SK-N-SH (cell line): ENCODE data around the gene MICAL2. TPM values are rescaled to one million over a fixed set of nuclear protein-coding genes. Genes with fewer than 3 reads are reported as not detected.

ENCODE experiments used
- CTCF ChIA-PET: fragments of 300-600, 350-600 bp; formaldehyde crosslinking; extraction: SDS; loops from one replicate; lab custom pipeline; 2021; lab: Yijun Ruan, JAX
- POLR2A ChIA-PET: fragments of 350-600 bp; sonication (Branson Sonifier 250); formaldehyde crosslinking; extraction: SDS; loops from one replicate; lab custom pipeline; 2020; ENCODE audit warnings: antibody characterized with exemption, inconsistent platforms; lab: Yijun Ruan, JAX
- DNase-seq: peaks from one replicate; pipeline ENCODE4 v3.0.0; 2012
- H2AFZ ChIP-seq: fragments of 200-600 bp; sonication (generic); 2 replicates; pipeline ENCODE4 v1.8.1; 2016; ENCODE audit warnings: antibody characterized with exemption, mild to moderate bottlenecking, low read depth
- H3F3A ChIP-seq: fragments of 200-600 bp; sonication (generic); replicated peaks from 2 replicates; pipeline ENCODE3; 2016; ENCODE audit warnings: antibody characterized with exemption, mild to moderate bottlenecking; ENCODE audit not compliant: insufficient read depth
- H3K27ac ChIP-seq, 2 experiments: fragments of 200-500 bp in 1 of 2; fragments of 200-600 bp in 1 of 2; sonication (Bioruptor generic) in 1 of 2; sonication (generic), shearing (Covaris generic) in 1 of 2; 2 replicates each; pipeline versions ENCODE4 v1.5.1 to v1.6.1; 2014 to 2016; ENCODE audit warnings: low read depth in 2 of 2, inconsistent platforms in 1 of 2, low read length in 1 of 2, mild to moderate bottlenecking in 1 of 2, mixed read lengths in 1 of 2
- H3K27me3 ChIP-seq: fragments of 200-600 bp; sonication (generic), shearing (Covaris generic); 2 replicates; pipeline ENCODE4 v1.6.1; 2016; ENCODE audit warnings: mixed run types; ENCODE audit not compliant: insufficient read depth
- H3K36me3 ChIP-seq, 2 experiments: fragments of 200-500 bp in 1 of 2; fragments of 200-600 bp in 1 of 2; sonication (Bioruptor generic) in 1 of 2; sonication (generic) in 1 of 2; replicated peaks in 1 of 2; 2 replicates each; pipeline versions ENCODE3 to v1.5.1; 2014 to 2016; ENCODE audit warnings: low read length in 1 of 2, mild to moderate bottlenecking in 1 of 2; ENCODE audit not compliant: insufficient read depth in 2 of 2, control insufficient read depth in 1 of 2
- H3K4me1 ChIP-seq, 2 experiments: fragments of 200-500 bp in 1 of 2; fragments of 200-600 bp in 1 of 2; sonication (Bioruptor generic) in 1 of 2; sonication (generic), shearing (Covaris generic) in 1 of 2; 2 replicates each; pipeline versions ENCODE4 v1.5.1 to v1.6.1; 2014 to 2016; ENCODE audit warnings: low read depth in 1 of 2, low read length in 1 of 2, mixed run types in 1 of 2; ENCODE audit not compliant: insufficient read depth in 2 of 2, control insufficient read depth in 1 of 2
- H3K4me2 ChIP-seq: fragments of 200-600 bp; sonication (generic), shearing (Covaris generic); 2 replicates; pipeline ENCODE4 v1.6.1; 2017; ENCODE audit warnings: mixed run types
- H3K4me3 ChIP-seq, 2 experiments: fragments of 200-500 bp in 1 of 2; fragments of 200-600 bp in 1 of 2; sonication (Bioruptor generic) in 1 of 2; sonication (generic), shearing (Covaris generic) in 1 of 2; 2 replicates each; pipeline versions ENCODE4 v1.5.1 to v1.8.1; 2014 to 2016; ENCODE audit warnings: low read depth in 2 of 2, inconsistent platforms in 1 of 2, low read length in 1 of 2, mild to moderate bottlenecking in 1 of 2, mixed read lengths in 1 of 2, moderate library complexity in 1 of 2
- H3K79me2 ChIP-seq: fragments of 200-600 bp; sonication (generic); 2 replicates; pipeline ENCODE4 v1.8.1; 2017; ENCODE audit warnings: mild to moderate bottlenecking; ENCODE audit not compliant: insufficient read depth
- H3K9ac ChIP-seq: fragments of 200-600 bp; sonication (generic); 2 replicates; pipeline ENCODE4 v1.6.1; 2017; ENCODE audit warnings: mixed run types
- H3K9me2 ChIP-seq: fragments of 200-600 bp; sonication (generic); 2 replicates; pipeline ENCODE4 v1.6.1; 2017; ENCODE audit warnings: mixed run types
- H3K9me3 ChIP-seq: fragments of 200-600 bp; sonication (generic); 2 replicates; pipeline ENCODE4 v1.6.1; 2017; ENCODE audit warnings: mixed run types, mild to moderate bottlenecking, moderate library complexity
- H4K20me1 ChIP-seq: fragments of 200-600 bp; sonication (generic); 2 replicates; pipeline ENCODE4 v1.6.1; 2017; ENCODE audit warnings: mild to moderate bottlenecking, mixed run types; ENCODE audit not compliant: insufficient read depth
- CHD2 ChIP-seq: fragments of 150-350 bp; IDR thresholded peaks from 2 replicates; pipeline ENCODE4 v1.6.1; 2018; ENCODE audit warnings: low read length; ENCODE audit not compliant: partially characterized antibody
- ELF1 ChIP-seq: IDR thresholded peaks from 2 replicates; pipeline ENCODE4 v1.4.0; 2012
- GABPA ChIP-seq: IDR thresholded peaks from 2 replicates; pipeline ENCODE4 v1.4.0; 2012; ENCODE audit warnings: low read depth, mild to moderate bottlenecking
- GATA2 ChIP-seq: sonication (generic); formaldehyde crosslinking; IDR thresholded peaks from 2 replicates; pipeline ENCODE4 v1.5.0; 2020; ENCODE audit warnings: mild to moderate bottlenecking, missing genetic modification reagents
- MEF2A ChIP-seq: IDR thresholded peaks from 2 replicates; pipeline ENCODE4 v1.4.0; 2012; ENCODE audit warnings: low read depth, borderline replicate concordance
- MXI1 ChIP-seq: IDR thresholded peaks from 2 replicates; pipeline ENCODE4 v1.6.1; 2012; ENCODE audit warnings: mild to moderate bottlenecking, low read depth, low read length, improper control_type of control experiment
- NFIC ChIP-seq: IDR thresholded peaks from 2 replicates; pipeline ENCODE4 v1.4.0; 2012; ENCODE audit warnings: borderline replicate concordance
- PBX3 ChIP-seq: IDR thresholded peaks from 2 replicates; pipeline ENCODE4; 2012
- RAD21 ChIP-seq: IDR thresholded peaks from 2 replicates; pipeline ENCODE4 v1.6.1; 2012; ENCODE audit warnings: mild to moderate bottlenecking, low read length
- RCOR1 ChIP-seq: fragments of 150-350 bp; IDR thresholded peaks from 2 replicates; pipeline ENCODE4 v1.6.1; 2017; ENCODE audit warnings: antibody characterized with exemption, low read length
- RFX5 ChIP-seq: IDR thresholded peaks from 2 replicates; pipeline ENCODE4 v1.6.1; 2012; ENCODE audit warnings: mild to moderate bottlenecking, improper control_type of control experiment, low read length
- RXRA ChIP-seq: IDR thresholded peaks from 2 replicates; pipeline ENCODE4 v1.4.0; 2012; ENCODE audit warnings: low read depth, mild to moderate bottlenecking, borderline replicate concordance
- SIN3A ChIP-seq: IDR thresholded peaks from 2 replicates; pipeline ENCODE4 v1.6.1; 2012; ENCODE audit warnings: low read depth, mild to moderate bottlenecking, low read length, moderate library complexity, borderline replicate concordance
- SMC3 ChIP-seq: IDR thresholded peaks from 2 replicates; pipeline ENCODE4 v1.6.1; 2012; ENCODE audit warnings: low read depth, low read length, improper control_type of control experiment
- TEAD4 ChIP-seq: IDR thresholded peaks from 2 replicates; pipeline ENCODE4 v1.4.0; 2012; ENCODE audit warnings: mild to moderate bottlenecking, borderline replicate concordance; ENCODE audit not compliant: insufficient read depth
- USF1 ChIP-seq: IDR thresholded peaks from 2 replicates; pipeline ENCODE4 v1.4.0; 2012; ENCODE audit warnings: low read depth, borderline replicate concordance
- USF2 ChIP-seq: fragments of 150-350 bp; IDR thresholded peaks from 2 replicates; pipeline ENCODE4 v1.6.1; 2017; ENCODE audit warnings: antibody characterized with exemption, low read length, low read depth, borderline replicate concordance
- WGBS: methylation state at CpG from one replicate; pipeline ENCODE4 v1.1.6; 2017; ENCODE audit warnings: low lambda C conversion rate; 5-methylcytosine and 5-hydroxymethylcytosine counted together
- polyA plus RNA-seq, 3 experiments: library from polyadenylated mRNA; depleted of rRNA; stranded (reverse); fragments of >200 nt; gene quantifications; 2 replicates each; pipeline ENCODE4 v1.2.3, GENCODE V29; 2012

Gene MICAL2
- polyA plus RNA-seq, 1 of the 3 experiments (the other 2 are of a cell fraction) = 54.6 TPM

- TF ChIP-seq RFX5 (no peak), ELF1 (no peak), USF1 (no peak), GATA2 (CRISPR knock-in tag) (no peak)
Measured at GRCh38 chr11:12266132-12266531, 155.7 kb downstream of the MICAL2 start (continued).

GRCh38 chr11:12266943-12267342 lies 156.6 kb downstream of the MICAL2 start:
- no peaks in the 10 kb centered on the region for H3K27me3 ChIP-seq
- no peak overlapping the region for H2AFZ ChIP-seq
- no peaks in the 10 kb centered on the region for H3K9me2 ChIP-seq
- no peaks in the 10 kb centered on the region for H3K79me2 ChIP-seq
- H3K36me3 ChIP-seq = peaks cover 13 to 21% of the 10 kb centered on the region in 2 experiments
- ChIA-PET POLR2A (no interaction called here), CTCF (interaction anchor here (1.2 to 7.3 kb wide), 3 partner anchors 15 to 223 kb away, joined by 3 to 57 read pairs (median 3); no protein-coding TSS in a partner anchor)
- H3K27ac ChIP-seq = no peak overlapping the region
- H3K4me3 ChIP-seq = no peak overlapping the region
- no peak overlapping the region for H3K9ac ChIP-seq
- 89% methylated on average over 9 of the region's 10 CpGs for WGBS
- no peaks in the 10 kb centered on the region for H4K20me1 ChIP-seq
- TF ChIP-seq SMC3 = no peak
- DNase-seq = no peak
- no peak overlapping the region for H3K4me2 ChIP-seq
- H3K4me1 ChIP-seq = peaks cover 0 to 41% of the 10 kb centered on the region in 2 experiments; a peak in 2 of 4 replicates
- no peaks in the 10 kb centered on the region for H3K9me3 ChIP-seq
- peaks cover 63% of the 10 kb centered on the region for H3F3A ChIP-seq

- 93% methylated on average over 2 of the region's 2 CpGs for WGBS
- ChIA-PET POLR2A (no interaction called here), CTCF (interaction anchor here (0.9 to 7.3 kb wide), 3 partner anchors 14 to 224 kb away, joined by 3 to 57 read pairs (median 3); no protein-coding TSS in a partner anchor)
Measured at GRCh38 chr11:12267921-12268320, 157.5 kb downstream of the MICAL2 start.

More at GRCh38 chr11:12267921-12268320, 157.5 kb downstream of the MICAL2 start:
- no peak for TF ChIP-seq ELF1
- no peak for TF ChIP-seq SIN3A
- TF ChIP-seq MXI1 = no peak
- TF ChIP-seq NFIC = no peak
- TF ChIP-seq SMC3 = no peak
- no peak for TF ChIP-seq RCOR1
- no peak for TF ChIP-seq USF1
- TF ChIP-seq GABPA = no peak
- TF ChIP-seq RAD21 = no peak
- TF ChIP-seq PBX3 = no peak
- TF ChIP-seq TEAD4 = no peak
- no peak for TF ChIP-seq USF2
- TF ChIP-seq CHD2 = no peak
- no peak for TF ChIP-seq RXRA
- TF ChIP-seq MEF2A = no peak
- no peak for DNase-seq
- Histone ChIP-seq H4K20me1 (no peaks in the 10 kb centered on the region), H3K79me2 (no peaks in the 10 kb centered on the region), H3K27ac (peak overlapping the region in 1 of 2 experiments; percentile 74; a peak in 1 of 4 replicates), H3K9me2 (no peaks in the 10 kb centered on the region), H3K4me1 (peaks cover 2 to 36% of the 10 kb centered on the region in 2 experiments; a peak in 3 of 4 replicates), H3K4me3 (no peak overlapping the region), H3K9ac (no peak overlapping the region), H2AFZ (no peak overlapping the region), H3F3A (peaks cover 62% of the 10 kb centered on the region), H3K36me3 (peaks cover 10 to 13% of the 10 kb centered on the region in 2 experiments), H3K27me3 (no peaks in the 10 kb centered on the region), H3K9me3 (no peaks in the 10 kb centered on the region), H3K4me2 (no peak overlapping the region)
